Type B pancreatic cell (in vitro differentiated cells): ENCODE results near the gene SYNRG. TPM values are rescaled to one million over a fixed set of nuclear protein-coding genes. Genes with fewer than 3 reads are reported as not detected.

Experiments used
- DNase-seq: peaks from one replicate; pipeline ENCODE4 v3.0.0; 2021; ENCODE audit warnings: mixed read lengths; ENCODE audit not compliant: unreplicated experiment; ENCODE audit errors: extremely low spot score
- H3K27ac Mint-ChIP-seq: 2 replicates; pipeline ENCODE4 v1.8.0; 2021; ENCODE audit warnings: mild to moderate bottlenecking, mixed read lengths
- H3K27me3 Mint-ChIP-seq: 2 replicates; pipeline ENCODE4 v1.8.0; 2021; ENCODE audit warnings: mixed read lengths
- H3K36me3 Mint-ChIP-seq: 2 replicates; pipeline ENCODE4 v1.8.0; 2021; ENCODE audit warnings: mixed read lengths
- H3K4me1 Mint-ChIP-seq: one replicate; pipeline ENCODE4 v1.8.0; 2021; ENCODE audit warnings: mixed read lengths; ENCODE audit not compliant: unreplicated experiment
- H3K4me3 Mint-ChIP-seq: 2 replicates; pipeline ENCODE4 v1.8.0; 2021; ENCODE audit warnings: mild to moderate bottlenecking, mixed read lengths
- H3K9me3 Mint-ChIP-seq: 2 replicates; pipeline ENCODE4 v1.8.0; 2021; ENCODE audit warnings: mixed read lengths
- long read RNA-seq: library from polyadenylated mRNA; unstranded; transcript quantifications from one replicate; pipeline ENCODE4 v2.0.0, GENCODE V29; 2020
- total RNA-seq: library from RNA; stranded (reverse); gene quantifications from 2 replicates; pipeline ENCODE4 v1.2.1, GENCODE V29; 2021; ENCODE audit warnings: low replicate concordance
- TF ChIP-seq, protein P1 (sequence below): fragments of 200-600 bp; sonication (generic); conservative IDR thresholded peaks from 2 replicates; pipeline ENCODE4 v1.5.0; 2021; ENCODE audit warnings: antibody characterized with exemption, mild to moderate bottlenecking

Gene SYNRG, protein sequence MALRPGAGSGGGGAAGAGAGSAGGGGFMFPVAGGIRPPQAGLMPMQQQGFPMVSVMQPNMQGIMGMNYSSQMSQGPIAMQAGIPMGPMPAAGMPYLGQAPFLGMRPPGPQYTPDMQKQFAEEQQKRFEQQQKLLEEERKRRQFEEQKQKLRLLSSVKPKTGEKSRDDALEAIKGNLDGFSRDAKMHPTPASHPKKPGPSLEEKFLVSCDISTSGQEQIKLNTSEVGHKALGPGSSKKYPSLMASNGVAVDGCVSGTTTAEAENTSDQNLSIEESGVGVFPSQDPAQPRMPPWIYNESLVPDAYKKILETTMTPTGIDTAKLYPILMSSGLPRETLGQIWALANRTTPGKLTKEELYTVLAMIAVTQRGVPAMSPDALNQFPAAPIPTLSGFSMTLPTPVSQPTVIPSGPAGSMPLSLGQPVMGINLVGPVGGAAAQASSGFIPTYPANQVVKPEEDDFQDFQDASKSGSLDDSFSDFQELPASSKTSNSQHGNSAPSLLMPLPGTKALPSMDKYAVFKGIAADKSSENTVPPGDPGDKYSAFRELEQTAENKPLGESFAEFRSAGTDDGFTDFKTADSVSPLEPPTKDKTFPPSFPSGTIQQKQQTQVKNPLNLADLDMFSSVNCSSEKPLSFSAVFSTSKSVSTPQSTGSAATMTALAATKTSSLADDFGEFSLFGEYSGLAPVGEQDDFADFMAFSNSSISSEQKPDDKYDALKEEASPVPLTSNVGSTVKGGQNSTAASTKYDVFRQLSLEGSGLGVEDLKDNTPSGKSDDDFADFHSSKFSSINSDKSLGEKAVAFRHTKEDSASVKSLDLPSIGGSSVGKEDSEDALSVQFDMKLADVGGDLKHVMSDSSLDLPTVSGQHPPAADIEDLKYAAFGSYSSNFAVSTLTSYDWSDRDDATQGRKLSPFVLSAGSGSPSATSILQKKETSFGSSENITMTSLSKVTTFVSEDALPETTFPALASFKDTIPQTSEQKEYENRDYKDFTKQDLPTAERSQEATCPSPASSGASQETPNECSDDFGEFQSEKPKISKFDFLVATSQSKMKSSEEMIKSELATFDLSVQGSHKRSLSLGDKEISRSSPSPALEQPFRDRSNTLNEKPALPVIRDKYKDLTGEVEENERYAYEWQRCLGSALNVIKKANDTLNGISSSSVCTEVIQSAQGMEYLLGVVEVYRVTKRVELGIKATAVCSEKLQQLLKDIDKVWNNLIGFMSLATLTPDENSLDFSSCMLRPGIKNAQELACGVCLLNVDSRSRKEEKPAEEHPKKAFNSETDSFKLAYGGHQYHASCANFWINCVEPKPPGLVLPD (N-terminal part only)
- total RNA-seq, result 41.8 and 45.0 TPM in 2 replicates
- long read RNA-seq, partial matches to known transcripts, result 9 of 13 reads
- long read RNA-seq, other reads (novel, unspliced or antisense), result 4 of 13 reads

DNA sequence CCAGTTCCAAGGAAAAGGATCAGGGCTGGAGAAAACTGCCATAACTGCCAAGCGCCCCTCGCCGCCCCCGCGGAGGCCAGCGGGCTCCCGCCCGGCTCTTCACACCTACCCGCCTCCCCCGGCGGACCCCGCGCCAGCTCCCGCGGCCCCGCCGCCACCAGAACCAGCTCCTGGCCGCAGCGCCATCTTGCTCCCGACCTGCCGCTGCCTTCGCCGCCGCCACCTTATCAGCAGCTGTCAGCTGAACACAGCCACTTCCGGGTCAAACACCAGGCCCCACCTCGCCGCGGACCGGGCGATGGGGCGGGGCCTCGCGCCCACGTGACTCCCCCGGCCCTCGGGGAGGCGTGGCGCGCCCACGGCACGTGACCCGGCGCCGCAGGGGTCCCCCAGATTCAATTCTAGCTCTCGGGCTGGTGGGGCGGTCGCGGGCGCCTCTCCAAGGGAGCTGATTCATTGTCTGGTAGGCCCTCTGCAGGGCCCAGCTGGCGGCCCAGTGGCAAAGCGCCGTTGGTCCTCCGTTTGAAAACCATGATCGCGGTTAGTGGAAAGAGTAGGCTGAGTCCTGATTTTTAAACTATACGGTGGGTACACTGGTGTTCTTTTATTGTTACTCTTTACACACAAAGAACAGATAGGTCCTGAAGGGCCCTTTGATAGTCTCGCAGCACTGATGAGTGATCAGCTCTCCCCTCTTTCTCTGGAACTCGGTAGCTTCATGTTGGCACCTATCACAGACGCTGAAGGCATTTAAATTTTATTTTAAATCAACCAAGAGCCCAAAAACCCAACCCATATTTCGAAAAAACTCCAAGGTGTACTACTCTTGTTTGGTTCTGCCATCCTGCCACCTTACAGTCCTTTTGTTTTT is at the start of gene SYNRG:
Gene SYNRG, minus strand, starts transcription at position 249 of the 871 bp plus-strand sequence. Its CDS starts 63 bp downstream, at position 186.
- peak within 1 kb of the TSS; percentile 93 for H3K27ac Mint-ChIP-seq
- H3K36me3 Mint-ChIP-seq, result peaks cover 17% of the 10 kb centered on the region
- peaks cover 12% of the 10 kb centered on the region for H3K4me1 Mint-ChIP-seq
- TF ChIP-seq, protein P1, sequence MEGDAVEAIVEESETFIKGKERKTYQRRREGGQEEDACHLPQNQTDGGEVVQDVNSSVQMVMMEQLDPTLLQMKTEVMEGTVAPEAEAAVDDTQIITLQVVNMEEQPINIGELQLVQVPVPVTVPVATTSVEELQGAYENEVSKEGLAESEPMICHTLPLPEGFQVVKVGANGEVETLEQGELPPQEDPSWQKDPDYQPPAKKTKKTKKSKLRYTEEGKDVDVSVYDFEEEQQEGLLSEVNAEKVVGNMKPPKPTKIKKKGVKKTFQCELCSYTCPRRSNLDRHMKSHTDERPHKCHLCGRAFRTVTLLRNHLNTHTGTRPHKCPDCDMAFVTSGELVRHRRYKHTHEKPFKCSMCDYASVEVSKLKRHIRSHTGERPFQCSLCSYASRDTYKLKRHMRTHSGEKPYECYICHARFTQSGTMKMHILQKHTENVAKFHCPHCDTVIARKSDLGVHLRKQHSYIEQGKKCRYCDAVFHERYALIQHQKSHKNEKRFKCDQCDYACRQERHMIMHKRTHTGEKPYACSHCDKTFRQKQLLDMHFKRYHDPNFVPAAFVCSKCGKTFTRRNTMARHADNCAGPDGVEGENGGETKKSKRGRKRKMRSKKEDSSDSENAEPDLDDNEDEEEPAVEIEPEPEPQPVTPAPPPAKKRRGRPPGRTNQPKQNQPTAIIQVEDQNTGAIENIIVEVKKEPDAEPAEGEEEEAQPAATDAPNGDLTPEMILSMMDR, result peak; percentile 62
- H3K4me3 Mint-ChIP-seq, result peak within 1 kb of the TSS; percentile 95
- H3K27me3 Mint-ChIP-seq, result no peaks in the 10 kb centered on the region
- DNase-seq, result peak; percentile 98
- H3K9me3 Mint-ChIP-seq, result peaks cover 1% of the 10 kb centered on the region

DNA sequence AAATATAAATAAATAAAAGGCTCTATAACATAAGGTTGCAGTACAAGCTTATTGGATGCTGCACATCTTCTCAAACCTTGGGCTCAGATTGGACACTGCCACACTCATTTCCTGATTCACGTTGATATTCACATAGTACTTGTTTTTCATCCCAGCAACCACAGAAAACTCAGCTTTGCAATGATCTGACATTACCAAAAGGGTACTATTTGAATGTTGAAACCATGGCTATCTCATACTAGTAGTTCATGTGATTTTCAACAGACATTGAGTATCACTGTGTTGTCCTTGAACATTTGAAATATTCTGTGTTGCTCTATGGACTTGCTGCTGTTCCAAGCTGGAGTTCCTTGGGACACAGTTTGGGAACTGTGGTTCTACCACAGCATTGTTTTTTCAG is 48.0 kb upstream of the SYNRG start:
- Mint-ChIP-seq H3K4me3 (no peak overlapping the region), H3K27ac (no peak overlapping the region), H3K36me3 (no peaks in the 10 kb centered on the region), H3K9me3 (no peaks in the 10 kb centered on the region), H3K4me1 (peaks cover 2% of the 10 kb centered on the region), H3K27me3 (peaks cover 16% of the 10 kb centered on the region)
- TF ChIP-seq, protein P1, result no peak
- DNase-seq, result no peak

DNA sequence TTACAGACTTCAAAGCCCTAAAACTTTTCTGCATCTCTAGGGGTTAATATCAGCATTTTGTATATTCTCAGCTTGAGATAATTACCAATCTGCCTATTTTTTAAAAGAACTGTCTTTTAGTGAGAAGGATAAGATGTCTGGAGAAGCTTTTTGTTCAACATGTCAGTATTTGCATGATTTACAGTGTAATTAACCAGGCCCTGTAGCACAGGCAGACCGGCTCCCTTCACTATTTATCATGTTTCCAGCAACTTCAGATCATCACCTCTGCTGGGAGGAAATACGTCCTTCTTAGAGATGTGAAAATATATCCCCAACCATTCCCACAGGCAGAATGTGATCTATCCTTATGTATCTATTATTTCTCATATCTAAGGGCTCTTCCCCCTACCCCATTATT is 42.6 kb upstream of the SYNRG start:
- Mint-ChIP-seq H3K4me1 (peaks cover 4% of the 10 kb centered on the region), H3K27ac (no peak overlapping the region), H3K27me3 (peaks cover 47% of the 10 kb centered on the region), H3K36me3 (no peaks in the 10 kb centered on the region), H3K4me3 (no peak overlapping the region), H3K9me3 (no peaks in the 10 kb centered on the region)
- TF ChIP-seq, protein P1, result no peak
- no peak for DNase-seq

DNA sequence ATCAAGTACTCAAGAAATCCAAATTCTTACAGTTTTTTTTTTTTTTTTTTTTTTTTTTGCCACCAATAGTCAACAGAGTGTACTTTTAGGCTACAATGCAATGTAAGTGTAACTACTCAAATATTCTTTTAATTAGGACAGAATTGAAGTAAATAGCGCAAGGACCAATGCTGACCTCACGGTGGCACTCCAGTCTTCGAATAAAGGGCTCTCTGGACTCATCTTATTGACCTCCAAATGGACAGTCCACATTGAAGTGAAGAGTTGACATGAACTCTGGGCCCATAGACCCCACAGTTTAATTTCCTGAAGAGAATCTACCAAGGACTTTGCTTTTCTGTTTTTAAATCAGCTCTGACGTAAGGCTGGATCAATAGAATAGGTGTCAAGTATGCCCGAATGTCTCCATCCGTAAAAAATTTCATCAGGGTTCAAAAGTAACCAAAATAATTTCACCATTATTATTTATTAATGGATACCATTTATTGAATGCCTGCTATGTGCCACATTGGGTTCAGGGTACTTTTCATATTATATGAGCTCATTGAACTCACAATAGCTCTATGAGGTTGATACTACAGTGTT is 41.3 kb upstream of the SYNRG start:
- DNase-seq, result no peak
- H3K4me1 Mint-ChIP-seq, result peaks cover 4% of the 10 kb centered on the region

More for the DNA sequence above, 41.3 kb upstream of the SYNRG start:
- H3K27me3 Mint-ChIP-seq, result peaks cover 60% of the 10 kb centered on the region
- H3K9me3 Mint-ChIP-seq, result no peaks in the 10 kb centered on the region
- H3K36me3 Mint-ChIP-seq, result no peaks in the 10 kb centered on the region
- no peak overlapping the region for H3K27ac Mint-ChIP-seq
- TF ChIP-seq, protein P1, result peak; percentile 76
- no peak overlapping the region for H3K4me3 Mint-ChIP-seq
